K562 (cell line): ENCODE results near the gene SH3D19. TPM values are rescaled to one million over a fixed set of nuclear protein-coding genes. Genes with fewer than 3 reads are reported as not detected.

Experiments
- ATAC-seq: fragments of 200-7000 bp; cut with Tn5 transposase; 3 replicates; pipeline ENCODE4 v1.9.1; 2020; ENCODE audit warnings: moderate library complexity
- BruUV-seq: library from RNA; stranded (reverse); fragments of 400-500 nt; replicated peaks from 2 replicates; lab custom pipeline; 2021; lab: Mats Ljungman, UMichigan
- CTCF ChIA-PET: fragments of 300-600 bp; formaldehyde crosslinking; extraction: SDS; loops from one replicate; lab custom pipeline; 2021; ENCODE audit warnings: low intra/inter-chr PET ratio; lab: Yijun Ruan, JAX
- POLR2A ChIA-PET: fragments of 300-600, 350-650 bp; sonication (Branson Sonifier 250); formaldehyde crosslinking; extraction: SDS; loops from one replicate; lab custom pipeline; 2021; ENCODE audit warnings: antibody characterized with exemption, inconsistent platforms; lab: Yijun Ruan, JAX
- DNase-seq, 4 experiments: peaks; one replicate each; pipeline versions ENCODE4 v3.0.0 to v3.0.0-alpha.2; 2011 to 2018; ENCODE audit warnings: low spot score in 3 of 4, mixed read lengths in 3 of 4; ENCODE audit errors: extremely low read depth in 1 of 4
- FAIRE-seq: peaks from 2 replicates; lab custom pipeline; 2011; peaks lifted over from hg19 to GRCh38; lab: Jason Lieb, UNC
- H2AFZ ChIP-seq: 2 replicates; pipeline ENCODE4 v1.6.0; 2011; ENCODE audit warnings: low read depth, low read length, control low read depth, inconsistent platforms
- H3K27ac ChIP-seq: fragments of 200-600 bp; 3 replicates; pipeline ENCODE4 v1.8.0; 2011; ENCODE audit warnings: low read depth, mild to moderate bottlenecking, control low read depth, inconsistent platforms, low read length, moderate library complexity, mixed read lengths; ENCODE audit errors: extremely low read depth
- H3K27me3 ChIP-seq, 2 experiments: fragments of 300-600 bp in 1 of 2; 2 replicates in 1 of 2; 3 replicates in 1 of 2; pipeline versions ENCODE4 v1.6.0 to v1.8.0; 2011; ENCODE audit warnings: inconsistent platforms in 2 of 2, low read length in 2 of 2, mild to moderate bottlenecking in 1 of 2, mixed read lengths in 1 of 2, moderate library complexity in 1 of 2; ENCODE audit not compliant: control insufficient read depth in 2 of 2, insufficient read depth in 2 of 2
- H3K36me3 ChIP-seq: fragments of 300-600 bp; 3 replicates; pipeline ENCODE4 v1.8.0; 2011; ENCODE audit warnings: mild to moderate bottlenecking, low read length, inconsistent platforms; ENCODE audit not compliant: control insufficient read depth, insufficient read depth
- H3K4me1 ChIP-seq, 2 experiments: fragments of 200-600 bp in 1 of 2; replicated peaks in 1 of 2; 2 replicates in 1 of 2; 3 replicates in 1 of 2; pipeline versions ENCODE4 v1.5.1 to v1.8.0; 2011; ENCODE audit warnings: inconsistent platforms in 2 of 2, low read length in 2 of 2, mild to moderate bottlenecking in 1 of 2, mixed read lengths in 1 of 2, moderate library complexity in 1 of 2; ENCODE audit not compliant: control insufficient read depth in 2 of 2, insufficient read depth in 2 of 2
- H3K4me2 ChIP-seq: 2 replicates; pipeline ENCODE4 v1.6.1; 2011; ENCODE audit warnings: low read length, control low read depth, inconsistent platforms, mixed read lengths; ENCODE audit not compliant: insufficient read depth
- H3K4me3 ChIP-seq: fragments of 200-600 bp; sonication (generic), shearing (Covaris generic); 2 replicates; pipeline ENCODE4 v1.5.1; 2016; ENCODE audit warnings: control low read depth, inconsistent platforms
- H3K79me2 ChIP-seq: fragments of 200-600 bp; 3 replicates; pipeline ENCODE4 v1.8.0; 2011; ENCODE audit warnings: low read length, inconsistent platforms; ENCODE audit not compliant: control insufficient read depth, insufficient read depth
- H3K9ac ChIP-seq, 2 experiments: 2 replicates each; pipeline versions ENCODE4 v1.6.0 to v1.6.1; 2011; ENCODE audit warnings: low read depth in 2 of 2, low read length in 2 of 2, control low read depth in 1 of 2, inconsistent platforms in 1 of 2, mild to moderate bottlenecking in 1 of 2, mixed read lengths in 1 of 2; ENCODE audit not compliant: insufficient read depth in 1 of 2
- H3K9me1 ChIP-seq: one replicate; pipeline ENCODE4 v1.6.0; 2011; ENCODE audit warnings: inconsistent platforms, mild to moderate bottlenecking, low read length, moderate library complexity; ENCODE audit not compliant: control insufficient read depth, insufficient read depth
- H3K9me3 ChIP-seq: replicated peaks from 2 replicates; pipeline ENCODE4 v1.5.1; 2011; ENCODE audit warnings: low read depth, low read length, inconsistent platforms; ENCODE audit not compliant: control insufficient read depth, insufficient read depth
- H4K20me1 ChIP-seq: replicated peaks from 2 replicates; pipeline ENCODE4 v1.6.1; 2011; ENCODE audit warnings: low read length, inconsistent platforms, mixed read lengths; ENCODE audit not compliant: control insufficient read depth, insufficient read depth
- POLR2AphosphoS5 ChIP-seq: IDR thresholded peaks from 2 replicates; pipeline ENCODE4 v1.6.1; 2011; ENCODE audit warnings: mild to moderate bottlenecking, low read depth, low read length, moderate library complexity; ENCODE audit not compliant: control insufficient read depth, insufficient read depth
- ZNF121 ChIP-seq: sonication (generic); formaldehyde crosslinking; conservative IDR thresholded peaks from 2 replicates; pipeline ENCODE4 v1.8.0; 2022; ENCODE audit warnings: missing genetic modification reagents
- WGBS: fragments of 100-300 bp; shearing (Covaris generic); methylation state at CpG from one replicate; pipeline ENCODE4 v1.1.6; 2016; ENCODE audit warnings: low coverage, mixed read lengths; ENCODE audit not compliant: insufficient coverage; ENCODE audit errors: missing lambda C conversion rate; 5-methylcytosine and 5-hydroxymethylcytosine counted together
- in situ Hi-C: fragments of 300-500 bp; cut with MboI; formaldehyde crosslinking; loops from 4 replicates; pipeline ENCODE4 v1.15.0; 2018; ENCODE audit warnings: inconsistent platforms, mixed read lengths
- intact Hi-C: fragments of 100-400 bp; cut with micrococcal nuclease; formaldehyde crosslinking; loops from 2 replicates; pipeline ENCODE4 v1.14.2; 2022
- polyA plus RNA-seq, 8 experiments: library from polyadenylated mRNA; depleted of rRNA in 4 of 8; stranded (reverse) in 5 of 8; unstranded in 3 of 8; fragments of >200 nt; fragmentation: Nextera tagmentation in 2 of 8; fragmentation: Illumina TruSeq in 1 of 8; extraction: Ambion mirVana in 2 of 8; extraction: Trizol in 1 of 8; gene quantifications; 2 replicates each; pipeline versions ENCODE4 v1.2.1 to v1.2.3, GENCODE V29; 2011 to 2014; ENCODE audit warnings: inconsistent platforms in 1 of 8, missing spikeins in 1 of 8
- total RNA-seq, 7 experiments: library from RNA; depleted of rRNA in 6 of 7; stranded (reverse); fragments of >200 nt in 6 of 7; fragmentation: Illumina TruSeq in 2 of 7; extraction: Trizol in 2 of 7; gene quantifications; 2 replicates each; pipeline versions ENCODE4 v1.2.1 to v1.2.3, GENCODE V29; 2011 to 2021; ENCODE audit warnings: low replicate concordance in 1 of 7
- TF ChIP-seq, protein P1 (sequence below): fragments of 450-650 bp; IDR thresholded peaks from 2 replicates; pipeline ENCODE4 v1.6.1; 2016; ENCODE audit warnings: antibody characterized with exemption

Gene SH3D19
- total and polyA plus RNA-seq, 9 of the 15 experiments (the other 6 are each of a cell fraction or from before 2014, with no cell fraction given), result 0.42 to 2.2 (median 1.1) TPM; not detected in 6

GRCh38 chr4:151107063-151107462, 218.3 kb downstream of the SH3D19 start:
- H3K27ac ChIP-seq, result no peak overlapping the region
- TF ChIP-seq POLR2AphosphoS5 (peak; percentile 13; the same call in 1 of the 2 replicates), ZNF121 (CRISPR knock-in tag) (peak; percentile 42)
- TF ChIP-seq, protein P1, sequence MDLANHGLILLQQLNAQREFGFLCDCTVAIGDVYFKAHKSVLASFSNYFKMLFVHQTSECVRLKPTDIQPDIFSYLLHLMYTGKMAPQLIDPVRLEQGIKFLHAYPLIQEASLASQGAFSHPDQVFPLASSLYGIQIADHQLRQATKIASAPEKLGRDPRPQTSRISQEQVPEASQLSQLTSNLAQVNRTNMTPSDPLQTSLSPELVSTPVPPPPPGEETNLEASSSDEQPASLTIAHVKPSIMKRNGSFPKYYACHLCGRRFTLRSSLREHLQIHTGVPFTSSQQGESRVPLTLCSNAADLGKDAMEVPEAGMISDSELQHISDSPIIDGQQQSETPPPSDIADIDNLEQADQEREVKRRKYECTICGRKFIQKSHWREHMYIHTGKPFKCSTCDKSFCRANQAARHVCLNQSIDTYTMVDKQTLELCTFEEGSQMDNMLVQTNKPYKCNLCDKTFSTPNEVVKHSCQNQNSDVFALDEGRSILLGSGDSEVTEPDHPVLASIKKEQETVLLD, result no peak
- ChIA-PET POLR2A (no interaction called here), CTCF (no interaction called here)
- intact Hi-C loops, result no loop called here
- ATAC-seq (no peak; the same call in 2 of the 3 replicates), DNase-seq (no peak), FAIRE-seq (no peak)
- no peak overlapping the region for H3K4me2 ChIP-seq
- H3K9me3 ChIP-seq, result no peaks in the 10 kb centered on the region
- no peaks in the 10 kb centered on the region for H3K4me1 ChIP-seq
- H3K27me3 ChIP-seq, result no peaks in the 10 kb centered on the region
- in situ Hi-C loops, result no loop called here
- H3K9me1 ChIP-seq, result no peaks in the 10 kb centered on the region
- H2AFZ ChIP-seq, result no peak overlapping the region
- no peak overlapping the region for H3K9ac ChIP-seq
- no peaks in the 10 kb centered on the region; the same call in 1 of the 2 replicates for H4K20me1 ChIP-seq
- 86% methylated on average over 3 of the region's 3 CpGs for WGBS
- no peak overlapping the region for H3K4me3 ChIP-seq
- peaks cover 21% of the 10 kb centered on the region for H3K79me2 ChIP-seq
- peaks cover 72% of the 10 kb centered on the region for H3K36me3 ChIP-seq
- no TSS peak for BruUV-seq
